ENCODE results near the gene TXNRD2.

The TXNRD2 gene

DNA sequence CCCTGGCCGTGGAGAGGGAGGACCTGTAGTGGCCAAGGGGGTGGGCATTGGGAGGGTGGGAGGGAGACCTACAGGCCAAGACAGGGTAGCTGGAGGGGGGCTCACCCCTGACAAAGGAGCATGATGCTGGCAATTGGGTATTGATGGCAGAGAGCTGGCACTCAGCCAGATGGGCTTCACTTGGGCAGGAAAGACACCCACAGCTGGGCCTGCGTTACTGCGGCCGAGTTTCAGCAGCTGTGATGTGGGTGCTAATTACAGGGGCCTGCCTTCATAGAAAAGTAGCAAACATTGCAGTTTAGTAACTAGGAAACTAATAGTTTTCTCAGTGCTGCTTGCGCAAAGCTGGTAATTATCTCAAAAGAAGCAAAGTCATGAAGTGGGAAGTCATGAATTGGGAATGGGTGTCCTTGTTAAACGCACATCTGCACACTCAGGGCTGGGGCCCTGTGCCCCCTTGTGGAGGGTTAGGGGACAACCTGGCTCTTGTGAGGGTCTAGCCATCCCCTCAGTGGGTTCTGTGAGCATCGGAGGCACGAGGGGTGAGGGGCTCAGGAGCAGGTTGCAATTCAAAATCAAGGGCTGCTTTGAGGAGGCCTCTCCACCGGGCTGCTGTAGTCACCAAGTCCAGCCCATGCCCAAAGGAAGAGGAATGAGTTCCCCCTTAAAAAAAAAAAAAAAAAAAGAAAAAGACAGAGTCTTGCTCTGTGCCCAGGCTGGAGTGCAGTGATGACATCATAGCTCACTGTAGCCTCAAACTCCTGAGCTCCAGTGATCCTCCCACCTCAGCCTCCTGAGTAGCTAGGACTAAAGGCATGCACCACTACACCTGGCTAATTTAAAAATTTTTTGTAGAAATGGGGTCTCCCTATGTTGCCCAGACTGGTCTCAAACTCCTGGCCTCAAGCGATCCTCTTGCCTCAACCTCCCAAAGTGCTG lies 24.4 kb upstream of the TXNRD2 start:
- peak; percentile 38 to 39 for DNase-seq

DNA sequence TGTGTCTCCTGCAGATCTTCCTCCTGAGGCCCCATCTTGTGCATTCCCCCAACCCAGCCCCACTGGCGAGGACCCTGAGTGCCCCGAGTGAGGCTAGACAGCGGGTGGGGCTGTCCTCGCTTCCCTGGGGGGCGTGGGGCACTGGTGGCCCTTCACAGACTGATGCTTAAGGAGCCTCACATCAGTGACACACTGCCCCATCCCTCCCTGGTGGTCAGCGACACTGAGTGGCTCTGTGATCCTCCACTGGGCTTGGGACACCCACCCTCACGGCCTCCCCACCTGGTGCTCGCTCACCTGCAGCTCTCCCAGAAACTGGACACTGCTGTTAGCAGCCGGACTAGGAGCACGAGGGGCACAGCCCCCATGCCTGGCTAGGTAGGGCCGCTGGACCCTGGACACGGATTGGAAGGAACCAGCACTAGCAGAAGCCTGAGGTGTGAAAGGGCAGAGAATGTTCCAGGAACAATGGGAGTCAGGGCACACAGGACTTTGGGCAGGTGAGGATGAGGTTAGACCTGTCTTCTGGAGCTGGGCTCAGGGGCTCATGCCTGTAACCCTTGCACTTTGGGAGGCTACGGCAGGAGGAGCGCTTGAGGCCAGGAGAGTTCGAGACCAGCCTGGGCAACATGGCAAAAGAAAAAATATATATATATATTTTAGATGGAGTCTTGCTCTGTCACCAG lies 23.2 kb upstream of the TXNRD2 start:
- no peak for DNase-seq

DNA sequence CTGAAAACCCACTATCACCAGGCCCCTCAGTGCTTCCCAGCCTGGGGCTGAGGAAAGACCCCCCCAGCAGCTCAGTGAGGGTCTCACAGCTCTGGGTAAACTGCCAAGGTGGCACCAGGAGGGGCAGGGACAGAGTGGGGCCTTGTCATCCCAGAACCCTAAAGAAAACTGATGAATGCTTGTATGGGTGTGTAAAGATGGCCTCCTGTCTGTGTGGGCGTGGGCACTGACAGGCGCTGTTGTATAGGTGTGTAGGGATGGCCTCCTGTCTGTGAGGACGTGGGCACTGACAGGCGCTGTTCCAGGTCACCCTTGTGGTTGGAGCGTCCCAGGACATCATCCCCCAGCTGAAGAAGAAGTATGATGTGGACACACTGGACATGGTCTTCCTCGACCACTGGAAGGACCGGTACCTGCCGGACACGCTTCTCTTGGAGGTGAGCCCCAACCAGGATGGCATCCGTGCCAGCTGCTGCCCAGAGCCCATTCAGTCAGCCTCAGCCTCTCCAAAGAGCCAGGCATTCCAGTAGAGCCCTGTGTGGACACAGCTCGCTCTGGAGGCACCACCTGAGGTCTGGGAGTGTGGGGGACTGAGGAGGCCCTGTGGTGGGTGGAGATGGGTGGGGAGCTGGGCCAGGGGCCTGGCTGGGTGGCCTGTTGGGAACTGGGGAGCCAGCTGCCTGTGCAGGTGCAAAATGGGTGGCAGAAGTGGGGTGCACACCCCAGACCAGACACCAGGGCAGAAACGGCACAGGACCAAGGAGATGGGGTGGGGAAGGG lies 22.4 kb upstream of the TXNRD2 start:
- DNase-seq = no peak

DNA sequence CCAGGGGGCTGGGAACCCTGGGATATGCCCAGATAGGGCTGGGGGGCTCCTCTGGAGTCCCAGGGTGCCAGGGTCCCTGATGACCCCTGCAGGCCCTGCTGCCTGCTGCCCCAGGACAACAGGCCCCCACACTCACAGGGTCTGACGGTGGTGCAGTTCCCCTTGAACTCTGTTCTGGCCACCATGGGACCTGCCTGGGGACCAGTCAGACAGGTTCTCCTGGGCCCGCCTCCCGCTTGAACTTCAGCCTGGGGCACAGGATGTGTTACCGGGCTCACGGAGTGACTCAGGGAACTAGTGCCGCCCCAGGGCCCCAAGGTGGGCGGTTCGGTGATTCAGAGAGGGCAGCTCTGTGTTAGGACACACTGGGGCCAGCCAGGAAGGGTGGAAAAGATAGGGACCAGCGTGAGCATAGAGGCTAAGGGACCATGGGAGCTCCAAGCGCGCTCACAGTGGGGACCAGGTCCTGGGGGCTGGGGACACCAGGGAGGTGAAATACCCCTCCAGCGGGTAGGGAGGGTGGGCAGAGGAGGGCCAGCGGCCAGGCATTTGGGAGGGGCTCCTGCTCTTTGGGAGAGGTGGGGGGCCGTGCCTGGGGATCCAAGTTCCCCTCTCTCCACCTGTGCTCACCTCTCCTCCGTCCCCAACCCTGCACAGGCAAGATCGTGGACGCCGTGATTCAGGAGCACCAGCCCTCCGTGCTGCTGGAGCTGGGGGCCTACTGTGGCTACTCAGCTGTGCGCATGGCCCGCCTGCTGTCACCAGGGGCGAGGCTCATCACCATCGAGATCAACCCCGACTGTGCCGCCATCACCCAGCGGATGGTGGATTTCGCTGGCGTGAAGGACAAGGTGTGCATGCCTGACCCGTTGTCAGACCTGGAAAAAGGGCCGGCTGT lies 21.5 kb upstream of the TXNRD2 start:
- DNase-seq = no peak

DNA sequence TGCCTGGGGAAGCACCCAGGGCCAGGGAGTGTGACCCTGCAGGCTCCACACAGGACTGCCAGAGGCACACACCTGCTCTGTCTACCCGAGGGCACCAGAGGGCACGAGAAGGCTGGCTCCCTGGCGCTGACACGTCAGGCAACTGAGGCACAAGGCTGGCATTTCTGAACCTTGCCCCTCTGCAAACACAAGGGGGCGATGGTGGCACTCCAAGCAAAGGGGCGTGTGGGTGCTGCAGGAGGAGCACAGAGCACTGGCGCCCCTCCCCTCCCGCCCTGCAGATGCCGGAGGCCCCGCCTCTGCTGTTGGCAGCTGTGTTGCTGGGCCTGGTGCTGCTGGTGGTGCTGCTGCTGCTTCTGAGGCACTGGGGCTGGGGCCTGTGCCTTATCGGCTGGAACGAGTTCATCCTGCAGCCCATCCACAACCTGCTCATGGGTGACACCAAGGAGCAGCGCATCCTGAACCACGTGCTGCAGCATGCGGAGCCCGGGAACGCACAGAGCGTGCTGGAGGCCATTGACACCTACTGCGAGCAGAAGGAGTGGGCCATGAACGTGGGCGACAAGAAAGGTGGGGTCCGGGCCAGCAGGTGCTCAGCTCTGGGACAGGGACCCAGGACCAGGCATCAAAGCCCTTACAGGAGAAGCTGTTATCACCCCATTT lies 20.8 kb upstream of the TXNRD2 start:
- peak; percentile 18 to 35 for DNase-seq

DNA sequence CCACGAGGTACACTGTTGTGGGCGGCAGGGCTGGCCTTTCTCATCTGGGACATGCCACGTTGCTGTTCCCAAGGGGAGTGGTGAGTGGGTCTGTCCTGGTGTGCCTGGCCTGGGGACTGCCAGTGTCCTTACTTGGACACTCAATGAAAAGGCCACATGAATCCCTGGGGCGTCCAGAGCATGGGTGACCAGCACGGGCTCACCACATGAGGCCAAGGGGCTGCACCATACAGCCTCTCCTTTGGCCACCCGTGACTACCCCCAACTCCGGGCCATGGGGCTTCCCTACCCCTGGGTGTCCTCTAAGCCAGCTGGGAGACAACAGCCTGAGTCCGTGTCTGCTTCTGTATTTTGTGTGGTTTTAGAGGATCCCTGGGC lies 20.2 kb upstream of the TXNRD2 start:
- DNase-seq = no peak

DNA sequence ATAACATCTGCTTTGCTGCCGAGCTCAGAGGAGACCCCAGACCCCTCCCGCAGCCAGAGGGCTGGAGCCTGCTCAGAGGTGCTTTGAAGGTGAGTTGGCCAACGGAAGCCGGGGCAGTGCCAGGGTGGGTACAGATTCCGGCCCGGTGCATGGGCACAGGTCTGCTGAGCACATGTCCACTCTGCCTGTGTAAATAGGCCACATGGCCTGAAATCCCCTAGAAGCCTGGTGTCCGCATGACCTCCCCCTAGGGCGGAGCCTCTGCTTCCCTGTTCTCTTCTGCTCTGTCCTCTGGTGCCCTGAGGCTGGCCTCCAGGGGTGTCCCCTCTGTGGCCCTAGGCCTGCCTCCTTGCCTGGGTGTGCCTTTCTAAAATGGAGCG lies 19.6 kb upstream of the TXNRD2 start:
- no peak for DNase-seq

- DNase-seq = no peak
Observed at GRCh38 chr22:19960491-19961200, 19.0 kb upstream of the TXNRD2 start.

GRCh38 chr22:19959587-19960490 lies 18.2 kb upstream of the TXNRD2 start:
- no peak for DNase-seq

GRCh38 chr22:19959043-19959586 lies 17.5 kb upstream of the TXNRD2 start:
- no peak for DNase-seq

DNA sequence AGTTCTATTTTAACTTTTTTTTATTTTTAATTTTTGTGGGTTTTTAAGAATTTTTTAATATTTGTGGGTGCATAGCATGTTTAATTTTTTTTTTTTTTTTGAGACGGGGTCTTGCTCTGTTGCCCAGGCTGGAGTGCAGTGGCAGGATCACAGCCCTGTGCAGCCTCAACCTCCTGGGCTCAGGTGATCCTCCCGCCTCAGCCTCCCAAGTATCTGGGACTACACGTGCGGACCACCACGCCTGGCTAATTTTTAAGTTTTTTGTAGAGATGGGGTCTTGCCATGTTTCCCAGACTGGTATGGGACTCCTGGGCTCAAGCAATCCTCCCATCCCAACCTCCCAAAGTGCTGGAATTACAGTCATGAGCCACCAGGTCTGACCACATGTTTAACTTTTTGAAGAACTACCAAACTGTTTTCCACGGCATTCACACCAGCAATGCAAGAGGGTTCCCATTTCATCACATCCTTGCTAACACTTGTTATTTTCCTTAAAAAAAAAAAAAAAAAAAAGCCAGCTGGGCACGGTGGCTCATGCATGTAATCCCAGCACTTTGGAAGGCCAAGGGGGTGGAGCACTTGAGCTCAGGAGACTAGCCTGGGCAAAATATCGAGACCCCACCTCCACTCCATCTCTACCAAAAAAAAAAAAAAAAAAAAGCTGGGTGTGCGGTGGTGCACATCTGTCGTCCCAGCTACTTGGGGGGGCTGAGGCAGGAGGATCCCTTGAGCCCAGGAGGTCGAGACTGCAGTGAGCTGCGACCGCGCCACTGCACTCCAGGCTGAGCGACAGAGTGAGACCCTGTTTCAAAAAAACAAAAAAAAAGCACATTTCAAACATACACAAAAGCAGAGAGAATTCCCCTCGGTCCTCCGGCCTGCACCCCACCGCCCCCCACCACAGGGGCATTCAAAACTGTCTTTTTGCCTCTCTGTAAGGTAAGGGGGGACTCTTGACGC lies 16.7 kb upstream of the TXNRD2 start:
- DNase-seq = no peak

DNA sequence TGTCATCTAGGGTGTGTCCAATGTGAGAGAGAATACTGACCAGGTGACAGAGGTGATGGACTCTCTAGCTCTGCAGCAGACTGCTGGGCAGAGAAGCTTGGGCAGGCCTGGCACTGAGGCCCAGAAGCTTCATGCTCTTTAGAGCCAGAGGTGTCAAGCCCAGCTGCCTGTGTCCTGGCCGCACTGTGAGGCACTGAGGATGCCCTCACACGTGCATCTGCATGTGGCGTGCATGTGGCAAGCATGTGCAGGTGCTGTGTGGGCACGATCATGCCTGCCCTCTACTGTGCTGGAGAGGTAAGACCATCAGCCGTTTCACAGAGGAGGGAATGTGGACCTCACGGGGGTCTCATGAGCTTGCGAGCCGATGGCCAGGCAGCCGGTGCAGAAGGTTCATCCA lies 15.8 kb upstream of the TXNRD2 start:
- DNase-seq = no peak

DNA sequence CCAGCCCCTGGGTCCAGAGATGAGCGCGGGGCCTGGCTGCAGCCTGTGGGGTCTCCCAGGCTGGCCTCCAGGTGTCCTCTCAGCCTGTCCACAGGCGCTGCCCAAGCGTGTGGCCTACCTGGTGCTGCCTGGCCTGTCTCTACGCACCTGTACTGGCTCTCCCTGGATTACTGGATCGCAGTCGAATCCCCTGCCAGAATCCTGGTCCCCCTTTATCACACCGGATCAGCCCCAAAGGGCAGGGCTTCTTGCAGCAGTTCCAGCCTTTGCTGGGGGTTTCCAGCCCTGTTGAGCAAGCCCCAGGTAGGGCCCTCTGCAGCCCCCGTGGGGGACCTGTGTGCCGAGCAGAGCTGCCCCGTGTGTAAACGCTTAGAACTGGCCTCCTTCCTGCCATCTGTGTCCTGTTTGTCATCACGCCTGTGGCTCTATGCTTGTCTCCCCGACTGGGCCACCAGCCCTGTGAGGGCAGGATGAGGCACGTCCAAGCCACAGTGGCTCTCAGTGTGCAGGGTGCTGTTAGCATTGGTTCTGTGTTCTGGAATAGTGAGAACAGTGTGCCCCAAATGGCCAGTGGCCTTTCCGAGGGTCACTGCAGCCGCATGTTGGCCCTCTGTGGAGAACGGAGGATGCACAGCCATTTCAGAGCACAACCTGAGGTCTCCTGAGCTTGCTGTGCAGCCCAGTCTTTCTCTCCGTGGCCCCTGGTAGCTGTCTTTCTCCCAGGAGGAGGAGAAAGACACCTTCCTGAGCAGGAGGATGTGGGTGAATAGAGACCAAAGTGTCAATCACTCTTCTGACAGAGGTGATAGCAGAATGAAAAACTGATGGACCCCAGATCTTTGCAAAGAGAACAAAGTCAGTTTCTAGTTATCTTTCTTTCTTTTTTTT lies 13.9 kb upstream of the TXNRD2 start:
- no peak for DNase-seq

GRCh38 chr22:19951346-19951745 lies 9.7 kb upstream of the TXNRD2 start:
- DNase-seq = no peak

- DNase-seq = no peak
Observed at GRCh38 chr22:19948057-19948760, 6.6 kb upstream of the TXNRD2 start.

GRCh38 chr22:19943082-19944026 lies 1.7 kb upstream of the TXNRD2 start:
- DNase-seq = peak; percentile 40 to 55
